GM19397 (cell line): ENCODE measurements around the gene DPP10.

Experiments
- ATAC-seq: cut with Tn5 transposase; IDR thresholded peaks from one replicate; pipeline ENCODE4 v1.9.1; 2021; ENCODE audit warnings: mild to moderate bottlenecking, moderate library complexity; ENCODE audit not compliant: unreplicated experiment

The DPP10 gene

DNA sequence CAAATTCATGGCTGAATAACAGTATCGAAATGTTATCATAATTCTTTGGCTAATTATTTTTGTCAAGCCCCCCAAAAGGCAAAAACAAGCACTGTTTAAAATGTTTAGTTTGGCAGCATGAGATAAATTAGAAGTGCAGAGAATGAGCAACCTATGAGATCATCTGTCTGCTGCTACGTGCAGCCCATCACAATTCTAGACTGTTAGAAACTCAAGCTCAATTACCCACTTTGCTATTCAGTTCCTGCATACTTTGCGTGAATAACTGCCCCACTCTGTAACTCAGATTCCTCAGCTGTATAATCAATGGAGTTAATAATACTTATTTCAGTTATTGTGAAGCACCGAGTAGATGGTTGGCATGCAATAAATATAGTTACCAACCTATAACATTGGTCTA, 1181.9 kb downstream of the DPP10 start:
- ATAC-seq, result no peak

DNA sequence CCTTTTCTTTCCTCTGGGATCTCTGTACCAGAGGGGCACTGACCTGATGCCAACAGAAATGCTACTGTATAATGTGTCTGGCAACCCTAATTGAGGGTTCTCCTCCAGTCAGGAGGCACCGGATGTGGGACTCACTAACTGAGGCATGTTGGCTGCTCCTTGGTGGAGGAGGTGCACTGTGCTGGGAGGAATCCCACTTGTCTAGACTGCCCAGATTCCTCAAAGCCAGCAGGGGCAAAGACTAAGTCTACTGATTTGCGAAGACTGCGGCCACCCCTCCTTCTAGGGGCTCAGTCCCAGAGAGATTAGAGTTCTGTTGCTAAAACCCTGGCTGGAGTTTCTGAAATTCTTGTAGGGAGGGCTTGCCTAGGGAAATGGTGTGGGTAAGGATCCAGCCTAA, 1192.1 kb downstream of the DPP10 start:
- ATAC-seq, result no peak

DNA sequence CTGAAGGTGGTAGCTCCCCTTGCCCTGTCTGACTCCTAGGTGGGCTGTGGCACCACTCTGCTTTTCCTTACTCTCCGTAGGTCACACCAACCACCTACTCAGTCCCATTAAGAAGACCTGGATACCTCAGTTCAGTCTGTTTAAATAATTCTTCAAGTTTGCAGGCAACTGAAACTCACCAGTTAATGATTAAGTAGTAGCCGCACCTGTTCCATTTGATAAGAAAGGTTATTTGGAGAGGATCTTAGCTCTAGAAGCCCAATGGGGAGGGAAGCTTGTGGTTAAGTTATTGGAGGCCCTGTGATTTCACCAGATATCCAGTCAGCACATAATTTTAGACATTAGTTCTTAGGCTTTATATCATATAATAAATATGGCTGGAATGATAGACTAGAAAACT, 1193.0 kb downstream of the DPP10 start:
- no peak for ATAC-seq

DNA sequence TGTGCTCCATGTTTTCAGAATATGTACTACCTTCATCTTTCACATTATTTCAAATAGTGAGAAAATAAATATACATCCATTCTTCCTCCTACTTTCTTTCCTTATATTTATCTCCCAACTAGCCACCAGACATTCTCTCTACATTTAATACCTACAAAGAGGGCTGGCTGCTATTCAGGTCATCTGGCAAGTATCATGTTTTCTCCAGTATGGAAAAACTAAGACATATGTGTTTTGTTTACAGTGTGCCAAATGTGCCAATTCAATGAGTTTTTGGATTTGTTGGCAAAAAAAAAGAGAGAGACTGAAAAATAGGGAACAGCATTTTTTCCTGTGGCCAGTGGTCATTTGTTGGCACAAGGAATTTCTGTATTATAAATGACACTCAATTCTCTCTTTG, 1207.3 kb downstream of the DPP10 start:
- no peak for ATAC-seq

DNA sequence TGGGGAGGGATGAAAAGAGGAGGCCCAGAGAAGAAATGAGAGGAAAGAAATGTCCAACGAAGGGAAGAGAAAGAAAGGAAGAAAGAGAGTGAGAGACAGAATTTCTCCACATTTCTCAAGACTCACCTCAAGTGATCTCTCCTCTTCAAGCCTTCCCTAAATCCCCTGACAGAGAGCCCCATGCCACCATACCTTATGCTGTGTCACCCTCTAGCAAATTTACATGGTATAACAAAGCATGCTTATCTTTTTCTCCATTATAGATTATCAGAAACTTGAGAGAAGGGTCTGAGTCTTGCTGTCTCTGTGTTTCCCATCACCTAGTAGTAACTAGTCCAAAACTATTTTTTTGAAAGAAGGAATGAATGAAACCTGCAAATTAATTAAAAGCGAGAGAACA, 1208.4 kb downstream of the DPP10 start:
- no peak for ATAC-seq

DNA sequence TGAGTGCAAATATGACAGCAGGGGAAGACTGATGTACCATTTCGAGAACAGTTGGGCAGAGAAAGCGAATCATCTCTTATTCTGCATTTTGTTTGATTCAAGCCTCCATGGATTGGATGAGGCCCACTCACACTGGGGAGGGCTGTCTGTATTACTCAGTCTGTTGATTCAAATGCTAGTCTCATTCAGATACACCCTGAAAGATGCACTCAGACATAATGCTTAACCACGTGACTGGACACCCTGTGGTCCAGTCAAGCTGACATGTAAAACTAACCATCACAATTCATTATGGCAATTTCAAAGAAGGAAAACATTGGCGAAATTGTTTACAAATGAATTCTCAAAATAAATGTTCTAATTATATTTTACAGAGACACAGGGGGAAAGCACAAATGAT, 1210.2 kb downstream of the DPP10 start:
- ATAC-seq, result no peak

DNA sequence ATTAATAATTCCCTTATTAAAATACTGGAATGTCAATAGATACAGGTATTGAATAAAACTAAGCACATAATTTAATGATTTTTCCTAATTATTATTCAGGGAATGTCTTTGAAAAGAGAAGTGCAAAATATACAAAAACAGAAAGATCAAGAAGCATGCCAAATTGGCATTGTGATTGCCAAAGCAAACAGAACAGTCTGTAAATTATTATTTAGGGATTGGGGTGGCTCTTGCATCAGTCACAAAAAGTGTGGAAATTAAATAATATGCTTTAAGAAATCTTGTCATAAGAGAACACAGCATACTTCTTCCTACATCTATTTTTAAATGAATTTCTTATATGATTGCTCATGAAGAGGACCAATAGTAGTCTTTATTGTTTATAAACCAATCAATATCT, 1211.9 kb downstream of the DPP10 start:
- ATAC-seq, result no peak

DNA sequence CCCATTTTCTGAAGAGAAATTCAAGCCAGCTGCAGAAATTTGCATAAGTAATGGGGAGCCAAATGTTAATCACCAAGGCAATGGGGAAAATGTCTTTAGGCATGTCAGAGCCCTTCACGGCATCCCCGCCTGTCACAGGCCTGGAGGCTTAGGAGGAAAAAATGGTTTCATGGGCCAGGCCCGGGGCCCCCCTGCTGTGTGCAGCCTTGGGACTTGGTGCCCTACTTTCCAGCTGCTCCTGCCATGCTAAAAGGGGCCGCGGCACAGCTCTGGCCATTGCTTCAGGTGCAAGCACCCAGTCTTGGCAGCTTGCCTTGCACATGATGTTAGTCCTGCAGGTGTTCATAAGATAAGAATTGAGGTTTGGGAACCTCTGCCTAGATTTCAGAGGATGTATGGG, 1235.7 kb downstream of the DPP10 start:
- ATAC-seq, result no peak

DNA sequence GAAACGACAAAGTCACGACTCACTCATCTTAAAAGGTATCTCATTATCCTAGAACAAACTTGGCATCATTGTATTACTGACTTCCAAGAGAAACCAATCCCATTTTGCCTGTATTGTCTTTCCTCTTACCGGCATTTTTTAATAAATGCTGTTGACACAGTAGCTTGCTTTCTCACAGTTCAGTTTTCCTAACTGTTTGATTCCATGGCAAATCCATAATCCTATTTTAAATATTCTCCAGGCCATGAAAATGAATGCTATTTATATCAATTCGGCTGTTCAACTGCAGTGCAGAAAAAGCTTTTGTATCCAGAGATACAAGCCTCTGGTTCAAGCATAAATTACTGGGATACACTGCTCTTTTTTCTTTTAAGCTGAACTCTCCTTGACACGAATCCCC, 1241.9 kb downstream of the DPP10 start:
- no peak for ATAC-seq

DNA sequence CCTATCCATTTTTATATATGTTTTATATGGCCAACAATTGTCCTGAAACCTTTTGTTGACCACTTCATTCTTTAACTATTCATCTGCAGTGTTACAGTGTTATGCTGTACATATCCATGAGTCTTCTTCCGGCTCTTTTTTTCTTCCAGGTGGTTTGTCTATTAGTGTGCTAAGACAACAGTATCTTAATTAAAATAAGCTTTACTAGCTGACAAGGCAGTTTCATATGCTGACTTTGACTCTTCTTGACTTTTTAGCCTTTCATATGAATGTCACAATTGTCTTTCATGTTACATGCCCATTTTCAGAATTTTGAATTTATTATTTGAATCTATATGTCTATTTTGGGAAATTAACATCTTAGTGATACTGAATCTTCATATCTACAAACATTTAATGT, 1249.0 kb downstream of the DPP10 start:
- ATAC-seq, result no peak

DNA sequence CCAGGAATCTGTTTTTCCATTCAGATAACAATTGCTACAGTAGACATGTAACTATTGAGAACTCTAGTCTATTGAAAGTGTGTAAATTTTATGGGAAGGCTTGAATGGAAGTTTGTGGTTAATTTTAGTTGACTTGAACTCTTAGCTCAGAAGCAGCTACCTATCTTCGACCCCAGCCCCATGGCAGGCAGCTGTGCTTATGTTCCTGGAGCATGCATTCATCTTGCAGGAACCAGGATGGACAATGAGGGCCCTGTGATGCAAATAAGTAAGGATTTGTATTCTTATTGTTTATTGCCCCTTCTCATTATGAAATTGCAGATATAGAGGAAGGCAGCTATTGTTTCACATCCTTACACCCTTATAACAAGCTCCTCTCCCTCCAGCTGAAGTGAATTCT, 1252.2 kb downstream of the DPP10 start:
- no peak for ATAC-seq

DNA sequence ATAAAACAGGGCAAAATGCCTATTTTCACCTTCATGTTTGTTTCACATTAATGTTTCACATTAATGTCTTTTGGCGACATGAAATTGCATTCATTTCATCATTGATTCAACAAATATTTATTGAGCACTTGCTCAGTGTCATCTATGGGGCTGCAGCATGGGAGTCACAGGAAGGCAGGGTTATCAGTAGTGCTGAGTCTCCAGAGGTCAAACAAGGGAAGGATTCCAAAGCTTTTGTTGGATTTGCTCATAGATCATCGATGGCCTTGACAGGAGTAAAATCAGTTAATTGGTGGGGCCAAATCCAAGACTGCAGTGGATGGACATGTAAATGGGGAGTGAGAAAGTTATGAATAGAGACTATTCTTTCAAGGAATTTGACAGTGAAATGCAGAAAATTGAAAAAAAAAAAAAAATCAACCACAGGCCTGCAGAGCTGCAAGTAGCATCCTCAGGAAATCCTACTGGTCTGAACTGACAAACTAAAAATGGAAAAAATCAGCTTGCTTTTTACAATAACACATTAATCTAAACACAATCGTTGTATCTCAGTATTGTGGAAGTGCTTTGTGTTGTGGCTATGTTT, 1290.8 kb downstream of the DPP10 start:
- no peak for ATAC-seq

DNA sequence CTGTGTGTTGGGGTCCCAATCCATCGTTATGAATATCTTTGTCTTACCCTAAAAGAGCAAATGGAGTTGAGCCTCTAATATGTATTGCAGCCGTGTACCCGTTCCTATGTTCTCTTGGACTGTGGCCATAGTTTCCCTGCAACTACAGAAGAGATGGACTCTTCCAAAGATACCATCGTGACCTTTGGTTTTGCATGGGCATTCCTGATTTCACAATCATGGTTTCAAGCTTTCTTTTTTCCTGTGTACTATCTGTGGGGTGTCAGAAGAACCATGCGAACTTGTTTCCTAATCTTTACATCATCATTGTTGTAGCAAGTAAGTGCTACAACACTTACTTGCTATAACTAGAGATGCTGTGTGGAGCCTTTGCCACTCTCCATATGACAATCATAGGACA, 1295.7 kb downstream of the DPP10 start:
- no peak for ATAC-seq

DNA sequence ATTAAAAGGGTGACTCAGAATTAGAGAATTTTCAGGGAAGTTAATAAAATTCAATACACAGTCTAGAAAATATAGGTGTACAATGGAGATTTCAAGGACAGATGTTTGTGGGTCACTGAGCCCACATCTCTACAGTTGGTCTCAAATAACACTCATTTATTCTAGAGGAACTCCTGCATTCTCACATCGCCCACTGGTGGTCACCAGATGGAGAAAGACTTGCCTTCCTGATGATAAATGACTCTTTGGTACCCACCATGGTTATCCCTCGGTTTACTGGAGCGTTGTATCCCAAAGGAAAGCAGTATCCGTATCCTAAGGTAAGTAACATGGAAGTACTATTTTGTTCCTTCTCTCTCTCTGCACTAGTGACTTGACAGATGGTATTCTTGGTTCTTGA, 1297.1 kb downstream of the DPP10 start:
- no peak for ATAC-seq

DNA sequence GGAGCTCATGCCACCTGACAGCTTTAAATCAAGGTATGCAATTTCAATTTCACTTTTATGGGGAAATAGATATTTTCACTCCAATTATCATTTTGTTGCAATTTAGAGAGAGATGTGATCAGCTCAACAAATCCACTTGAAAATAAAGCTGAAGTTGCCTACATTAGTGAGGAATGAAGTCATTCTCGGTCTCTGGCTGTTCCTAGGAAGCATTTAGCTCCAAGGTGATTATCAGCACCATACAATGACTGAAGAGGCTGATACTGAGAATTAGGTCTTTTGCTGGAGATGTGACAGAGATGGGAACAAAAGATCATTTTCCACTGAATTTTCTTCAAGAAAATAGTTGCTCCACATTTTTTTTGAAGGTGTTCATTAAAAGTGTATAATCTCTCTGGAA, 1303.7 kb downstream of the DPP10 start:
- ATAC-seq, result no peak

DNA sequence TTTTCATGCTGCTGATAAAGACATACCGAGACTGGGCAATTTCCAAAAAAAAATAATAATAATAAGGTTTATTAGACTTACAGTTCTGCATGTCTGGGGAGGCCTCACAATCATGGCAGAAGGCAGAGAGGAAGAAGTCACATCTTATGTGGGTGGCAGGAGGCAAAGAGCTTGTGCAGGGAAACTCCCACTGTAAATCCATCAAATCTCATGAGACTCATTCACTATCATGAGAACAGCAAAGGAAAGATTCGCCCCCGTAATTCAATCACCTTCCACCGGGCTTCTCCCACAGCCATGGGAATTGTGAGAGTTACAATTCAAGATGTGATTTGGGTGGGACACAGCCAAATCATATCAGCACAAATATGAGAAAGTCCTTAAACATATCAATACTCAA, 1314.8 kb downstream of the DPP10 start:
- no peak for ATAC-seq

DNA sequence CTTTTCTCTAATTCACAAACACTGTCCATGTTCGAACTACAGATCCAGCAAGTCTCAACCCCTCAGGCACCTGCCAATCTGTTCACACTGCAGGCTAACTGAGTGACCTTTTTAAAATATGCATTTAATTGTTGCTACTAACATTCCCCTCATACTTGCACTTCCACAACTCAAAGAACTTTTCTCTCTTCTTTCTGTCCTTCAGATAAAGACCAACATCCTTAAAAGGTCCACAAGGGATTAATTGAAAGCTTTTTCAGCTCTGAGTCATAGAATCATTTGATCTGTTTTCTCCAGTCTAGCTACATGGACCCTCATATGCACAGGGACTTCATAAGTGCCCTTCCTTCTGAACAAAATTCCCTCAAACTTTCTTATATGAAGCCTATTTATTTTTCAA, 1321.2 kb downstream of the DPP10 start:
- no peak for ATAC-seq

DNA sequence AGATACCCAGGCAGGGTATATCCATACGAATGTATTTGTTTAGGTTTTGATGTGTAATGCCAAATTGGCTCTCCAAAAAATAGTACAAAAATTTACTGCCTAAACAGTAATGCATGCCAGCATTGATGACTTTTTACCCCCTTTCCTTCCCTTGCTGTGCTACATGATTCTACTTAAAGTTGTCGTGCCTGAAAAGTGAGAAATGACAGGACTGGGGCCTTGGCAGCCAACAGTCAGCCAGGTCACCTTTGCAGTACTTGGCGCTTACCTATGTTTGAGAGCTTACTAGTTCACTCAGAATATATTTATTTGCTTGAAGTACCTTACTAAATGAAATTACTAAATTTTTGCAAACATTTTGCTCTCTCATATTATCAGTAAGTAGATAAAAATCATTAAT, 1329.1 kb downstream of the DPP10 start:
- ATAC-seq, result no peak

DNA sequence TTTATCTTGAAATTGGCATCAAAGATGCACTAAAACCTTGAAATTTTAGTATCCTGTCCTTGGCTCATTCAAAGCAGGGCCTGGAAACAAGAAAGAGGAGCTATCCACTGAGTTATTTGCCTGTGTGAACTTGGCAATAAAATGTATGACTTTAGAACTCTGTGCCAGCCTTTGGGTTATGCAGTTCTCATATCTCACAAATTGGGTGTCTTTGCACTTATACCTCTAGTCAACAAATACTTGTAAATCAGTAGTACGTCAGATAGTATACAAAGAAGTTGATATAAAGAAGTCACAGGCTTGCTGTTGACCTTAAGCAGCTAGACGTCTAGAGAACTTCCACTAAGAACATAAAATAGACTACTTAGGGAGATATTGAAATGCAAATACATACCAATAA, 1331.9 kb downstream of the DPP10 start:
- no peak for ATAC-seq

DNA sequence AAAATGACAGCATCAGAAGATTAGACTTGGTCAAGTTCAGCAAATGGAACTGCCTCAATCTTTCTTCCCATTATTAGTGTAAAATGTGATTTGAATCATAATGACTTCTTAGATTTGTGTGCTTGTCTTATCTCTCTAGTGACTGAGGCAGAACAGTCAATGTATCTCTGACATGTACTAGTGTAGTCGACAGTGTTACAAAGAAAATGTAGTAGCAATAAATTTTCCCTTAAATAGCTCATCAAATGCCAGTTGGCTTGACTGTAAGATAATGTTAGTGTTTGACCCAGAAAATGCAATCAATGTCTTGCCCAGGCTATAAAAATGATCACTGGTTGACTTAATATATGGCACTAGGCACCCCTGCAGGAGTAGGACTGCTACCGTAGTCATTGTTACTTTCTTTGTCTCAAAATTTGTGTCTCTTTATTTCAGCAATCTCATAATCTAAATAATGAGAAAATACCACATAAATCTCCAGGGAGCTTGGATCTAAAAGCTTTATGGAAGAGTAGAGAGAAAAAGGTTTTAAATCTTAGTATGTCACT, 1336.7 kb downstream of the DPP10 start:
- ATAC-seq, result no peak

DNA sequence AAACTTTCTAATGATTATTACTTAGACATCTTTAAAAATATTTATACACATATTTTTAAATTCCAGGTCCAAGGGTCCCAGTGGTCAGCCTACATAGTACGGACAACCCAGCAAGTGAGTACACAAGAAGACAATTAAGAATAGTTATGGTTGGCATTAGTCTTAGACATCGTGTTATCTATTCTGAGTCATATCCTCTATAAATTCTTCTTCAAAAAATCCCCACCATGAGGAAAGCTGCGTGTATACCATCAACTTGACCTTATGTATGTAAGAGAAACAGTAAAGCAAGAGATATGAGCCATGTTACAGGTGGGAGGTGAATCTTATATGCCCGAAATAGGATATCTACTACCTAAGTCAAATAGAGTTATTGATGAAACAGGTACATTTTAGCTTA, 1339.8 kb downstream of the DPP10 start:
- ATAC-seq, result no peak

DNA sequence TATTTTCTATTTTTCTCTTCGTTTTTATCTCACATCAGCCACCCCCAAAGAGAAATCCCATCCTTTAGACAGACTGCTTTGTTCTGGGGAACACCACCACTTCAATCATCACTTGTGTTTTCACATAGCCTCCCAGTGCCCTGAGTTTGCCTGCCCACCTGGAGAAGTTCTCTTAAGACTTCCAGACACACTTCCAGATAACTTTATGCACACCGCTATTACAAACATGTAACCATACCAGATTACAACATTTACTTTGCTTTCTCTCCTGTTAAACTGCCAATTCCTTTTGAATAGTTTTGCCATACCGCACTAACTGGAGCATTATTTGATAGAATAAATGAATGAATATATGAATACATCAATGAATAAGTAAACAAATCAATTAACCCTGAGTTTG, 1353.6 kb downstream of the DPP10 start:
- ATAC-seq, result no peak

DNA sequence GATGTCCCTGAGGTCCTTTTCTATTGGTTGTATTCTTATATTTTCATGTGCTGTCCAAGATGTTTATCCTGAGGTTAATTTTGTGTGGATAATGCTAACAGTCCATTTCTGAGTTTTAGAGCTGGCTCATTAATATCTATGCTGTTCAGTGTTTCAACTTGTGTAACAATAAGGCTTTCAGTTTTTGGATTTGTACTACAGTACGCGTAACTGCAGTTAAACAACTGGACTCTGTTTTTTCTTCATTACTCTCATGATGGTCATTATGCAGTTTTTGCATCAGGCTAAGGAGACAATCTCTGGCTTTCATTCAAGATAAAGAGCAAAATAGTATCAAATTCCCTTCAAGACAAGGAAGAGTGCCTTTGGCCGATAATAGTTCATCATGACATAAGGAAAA, 1364.8 kb downstream of the DPP10 start:
- ATAC-seq, result no peak
